ENCODE data around the gene ADCY4. TPM values are rescaled to one million over a fixed set of nuclear protein-coding genes. Genes with fewer than 3 reads are reported as not detected.

ADCY4 gene
- total RNA-seq, 1 experiment from 2014 or later: not detected

GRCh38 chr14:24284501-24285035 lies 50.3 kb downstream of the ADCY4 start:
- in situ Hi-C loops (cut with HindIII; ENCODE audit: low sequenced_read_pairs): no loop called here
- DNase-seq (ENCODE audit: low spot score): no peak

- in situ Hi-C loops (cut with HindIII; ENCODE audit: low sequenced_read_pairs): no loop called here
Measured at GRCh38 chr14:24283796-24284460, 50.9 kb downstream of the ADCY4 start.

GRCh38 chr14:24282736-24283135 lies 52.1 kb downstream of the ADCY4 start:
- no peak for DNase-seq (ENCODE audit: low spot score)
- in situ Hi-C loops (cut with HindIII; ENCODE audit: low sequenced_read_pairs): no loop called here

More at GRCh38 chr14:24283796-24284460, 50.9 kb downstream of the ADCY4 start:
- DNase-seq (ENCODE audit: low spot score): no peak

GRCh38 chr14:24281636-24282035 lies 53.2 kb downstream of the ADCY4 start:
- no peak for DNase-seq (ENCODE audit: low spot score)
- in situ Hi-C loops (cut with HindIII; ENCODE audit: low sequenced_read_pairs): no loop called here

GRCh38 chr14:24280797-24281460 lies 53.9 kb downstream of the ADCY4 start:
- in situ Hi-C loops (cut with HindIII; ENCODE audit: low sequenced_read_pairs): no loop called here
- no peak for DNase-seq (ENCODE audit: low spot score)

- no peak for DNase-seq (ENCODE audit: low spot score)
- in situ Hi-C loops (cut with HindIII; ENCODE audit: low sequenced_read_pairs): no loop called here
Measured at GRCh38 chr14:24279301-24280186, 55.3 kb downstream of the ADCY4 start.

GRCh38 chr14:24278424-24278823 lies 56.4 kb downstream of the ADCY4 start:
- in situ Hi-C loops (cut with HindIII; ENCODE audit: low sequenced_read_pairs): no loop called here
- no peak for DNase-seq (ENCODE audit: low spot score)

- no peak for DNase-seq (ENCODE audit: low spot score)
- in situ Hi-C loops (cut with HindIII; ENCODE audit: low sequenced_read_pairs): no loop called here
Measured at GRCh38 chr14:24277606-24278321, 57.1 kb downstream of the ADCY4 start.

- DNase-seq (ENCODE audit: low spot score): no peak
- in situ Hi-C loops (cut with HindIII; ENCODE audit: low sequenced_read_pairs): no loop called here
Measured at GRCh38 chr14:24277071-24277470, 57.8 kb downstream of the ADCY4 start.

- no peak for DNase-seq (ENCODE audit: low spot score)
- in situ Hi-C loops (cut with HindIII; ENCODE audit: low sequenced_read_pairs): no loop called here
Measured at GRCh38 chr14:24274101-24274543, 60.7 kb downstream of the ADCY4 start.

- no peak for DNase-seq (ENCODE audit: low spot score)
- in situ Hi-C loops (cut with HindIII; ENCODE audit: low sequenced_read_pairs): no loop called here
Measured at GRCh38 chr14:24273422-24273998, 61.4 kb downstream of the ADCY4 start.

- DNase-seq (ENCODE audit: low spot score): no peak
- in situ Hi-C loops (cut with HindIII; ENCODE audit: low sequenced_read_pairs): no loop called here
Measured at GRCh38 chr14:24272467-24272866, 62.4 kb downstream of the ADCY4 start.

- in situ Hi-C loops (cut with HindIII; ENCODE audit: low sequenced_read_pairs): no loop called here
Measured at GRCh38 chr14:24271834-24272263, 63.0 kb downstream of the ADCY4 start.

GRCh38 chr14:24271134-24271833 lies 63.6 kb downstream of the ADCY4 start, which contains the start of gene RABGGTA:
RABGGTA (minus strand) TSS chr14:24271597; CDS start chr14:24271115, 482 bp downstream.
- peak; percentile 88 for DNase-seq (ENCODE audit: low spot score)
- in situ Hi-C loops (cut with HindIII; ENCODE audit: low sequenced_read_pairs): no loop called here

More at GRCh38 chr14:24271834-24272263, 63.0 kb downstream of the ADCY4 start:
- no peak for DNase-seq (ENCODE audit: low spot score)

- no peak for DNase-seq (ENCODE audit: low spot score)
- in situ Hi-C loops (cut with HindIII; ENCODE audit: low sequenced_read_pairs): no loop called here
Measured at GRCh38 chr14:24270537-24271133, 64.2 kb downstream of the ADCY4 start.

- in situ Hi-C loops (cut with HindIII; ENCODE audit: low sequenced_read_pairs): no loop called here
- no peak for DNase-seq (ENCODE audit: low spot score)
Measured at GRCh38 chr14:24269910-24270536, 64.8 kb downstream of the ADCY4 start.

GRCh38 chr14:24269368-24269767 lies 65.5 kb downstream of the ADCY4 start:
- in situ Hi-C loops (cut with HindIII; ENCODE audit: low sequenced_read_pairs): no loop called here
- no peak for DNase-seq (ENCODE audit: low spot score)

Measured in G401 (cell line).